HEK293T (cell line): ENCODE data around the gene DLEC1.

ENCODE experiments used
- BHLHE40 ChIP-seq: fragments of 450-650 bp; IDR thresholded peaks from 2 replicates; pipeline ENCODE4 v1.6.1; 2016; ENCODE audit warnings: mild to moderate bottlenecking, moderate library complexity, borderline replicate concordance
- CTBP1 ChIP-seq: fragments of 450-650 bp; IDR thresholded peaks from 2 replicates; pipeline ENCODE4 v1.6.1; 2016; ENCODE audit warnings: borderline replicate concordance
- FOXA1 ChIP-seq: fragments of 450-650 bp; IDR thresholded peaks from 2 replicates; pipeline ENCODE4 v1.6.1; 2016; ENCODE audit warnings: mild to moderate bottlenecking
- FOXM1 ChIP-seq: fragments of 450-650 bp; IDR thresholded peaks from 2 replicates; pipeline ENCODE4 v1.6.1; 2017; ENCODE audit warnings: mild to moderate bottlenecking, borderline replicate concordance
- PKNOX1 ChIP-seq: fragments of 450-650 bp; IDR thresholded peaks from 2 replicates; pipeline ENCODE4 v1.6.1; 2016
- SP1 ChIP-seq: fragments of 450-650 bp; IDR thresholded peaks from 2 replicates; pipeline ENCODE4 v1.6.1; 2017
- SUZ12 ChIP-seq: fragments of 450-650 bp; IDR thresholded peaks from 2 replicates; pipeline ENCODE4 v1.6.1; 2016; ENCODE audit warnings: mild to moderate bottlenecking
- TARDBP ChIP-seq: fragments of 450-650 bp; IDR thresholded peaks from 2 replicates; pipeline ENCODE4 v1.6.1; 2016

DNA sequence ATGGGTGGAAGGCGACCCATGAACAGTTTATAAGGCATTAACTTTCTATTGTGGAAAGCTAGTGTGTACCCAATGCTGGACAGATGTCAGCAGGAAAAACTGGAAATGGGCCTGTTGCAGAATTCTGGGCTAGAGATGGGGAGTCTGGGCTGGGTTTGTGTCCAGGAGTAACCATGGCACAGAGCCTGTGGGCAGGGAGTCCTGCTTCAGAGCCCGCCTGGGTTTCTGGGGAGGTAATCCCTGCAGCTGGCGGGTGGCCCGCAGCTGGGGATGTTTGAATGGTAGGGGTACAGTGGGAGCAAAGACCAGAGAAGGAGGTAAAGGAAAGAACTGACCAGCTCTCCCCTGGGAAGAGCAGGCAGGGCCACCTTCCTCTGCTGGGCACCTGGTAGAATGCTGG lies 72.2 kb downstream of the DLEC1 start:
- no peak for TF ChIP-seq FOXA1
- no peak for TF ChIP-seq SUZ12
- no peak for TF ChIP-seq TARDBP
- no peak for TF ChIP-seq BHLHE40
- TF ChIP-seq SP1, result no peak
- TF ChIP-seq PKNOX1, result no peak
- TF ChIP-seq CTBP1, result no peak
- TF ChIP-seq FOXM1, result no peak
